Stomach (tissue), 4 donors: Measurements from ENCODE around the gene MISFA.

Experiments
- CTCF ChIP-seq, 7 experiments: fragments of 450-650 bp in 4 of 7; fragments of 200-600 bp in 3 of 7; sonication (generic) in 3 of 7; IDR thresholded peaks; one replicate each; pipeline ENCODE4 v1.5.1; 2016 to 2019; ENCODE audit warnings: antibody characterized with exemption in 7 of 7, control low read depth in 2 of 7, mild to moderate bottlenecking in 1 of 7
- EP300 ChIP-seq: sonication (generic); formaldehyde crosslinking; IDR thresholded peaks from one replicate; pipeline ENCODE4 v1.6.1; 2017; ENCODE audit warnings: antibody characterized with exemption
- POLR2A ChIP-seq, 4 donors: fragments of 450-650 bp; IDR thresholded peaks; one replicate each; pipeline ENCODE4 v1.6.1; 2016; ENCODE audit warnings: antibody characterized with exemption in 4 of 4, control low read depth in 2 of 4, mild to moderate bottlenecking in 1 of 4, moderate library complexity in 1 of 4
- POLR2AphosphoS5 ChIP-seq, 3 donors: sonication (generic); formaldehyde crosslinking; IDR thresholded peaks; one replicate each; pipeline ENCODE4 v1.6.1; 2016; ENCODE audit warnings: antibody characterized with exemption in 3 of 3

DNA sequence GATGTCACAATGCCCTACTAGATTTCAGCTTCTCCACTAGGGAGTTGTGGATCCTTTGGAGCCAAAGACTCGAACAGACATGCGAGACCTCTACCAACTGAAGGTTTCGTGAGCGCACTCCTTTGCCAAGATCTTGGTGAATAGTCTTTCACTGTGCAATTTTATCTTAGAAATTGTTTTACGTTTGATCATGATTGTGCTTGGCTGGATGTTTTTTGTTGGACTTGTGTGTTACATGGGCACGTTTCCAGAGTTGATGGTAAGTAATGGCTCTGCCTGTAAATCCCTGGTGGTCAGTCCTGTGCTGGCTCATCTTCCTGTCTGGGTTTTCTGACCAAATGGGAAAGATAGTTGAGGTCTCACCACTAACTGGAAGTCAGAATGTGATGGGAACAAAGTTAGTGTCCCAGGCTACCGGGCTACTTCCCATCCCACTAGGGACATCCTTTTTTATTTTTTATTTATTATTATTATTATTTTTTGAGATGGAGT, at the start of gene MISFA:
- TF ChIP-seq CTCF (IDR thresholded peaks at IDR 0.05), result no peak
- no peak for TF ChIP-seq POLR2A (IDR thresholded peaks at IDR 0.05)
- no peak for TF ChIP-seq EP300
- no peak for TF ChIP-seq POLR2AphosphoS5 (IDR thresholded peaks at IDR 0.05)
